GM21737 (cell line): Measurements from ENCODE around the gene MBTPS1.

ENCODE experiments used
- ATAC-seq: cut with Tn5 transposase; IDR thresholded peaks from one replicate; pipeline ENCODE4 v1.9.1; 2021; ENCODE audit warnings: mild to moderate bottlenecking, moderate library complexity; ENCODE audit not compliant: unreplicated experiment

Gene MBTPS1

GRCh38 chr16:84080378-84080777, 36.4 kb downstream of the MBTPS1 start:
- ATAC-seq = no peak

GRCh38 chr16:84079664-84080063, 37.1 kb downstream of the MBTPS1 start:
- no peak for ATAC-seq

GRCh38 chr16:84075376-84075775, 41.4 kb downstream of the MBTPS1 start:
- no peak for ATAC-seq

GRCh38 chr16:84074721-84075120, 42.0 kb downstream of the MBTPS1 start:
- no peak for ATAC-seq

- no peak for ATAC-seq
Observed at GRCh38 chr16:84072014-84072413, 44.7 kb downstream of the MBTPS1 start.

GRCh38 chr16:84071121-84071520, 45.6 kb downstream of the MBTPS1 start:
- ATAC-seq = no peak

- ATAC-seq = no peak
Observed at GRCh38 chr16:84069540-84069939, 47.2 kb downstream of the MBTPS1 start.

- ATAC-seq = no peak
Observed at GRCh38 chr16:84068783-84069462, 47.8 kb downstream of the MBTPS1 start.

- no peak for ATAC-seq
Observed at GRCh38 chr16:84068041-84068440, 48.7 kb downstream of the MBTPS1 start.

GRCh38 chr16:84067640-84068039, 49.1 kb downstream of the MBTPS1 start:
- no peak for ATAC-seq

- no peak for ATAC-seq
Observed at GRCh38 chr16:84065536-84066132, 51.1 kb downstream of the MBTPS1 start.

- no peak for ATAC-seq
Observed at GRCh38 chr16:84063980-84064379, 52.8 kb downstream of the MBTPS1 start.

GRCh38 chr16:84062734-84063640, 53.8 kb downstream of the MBTPS1 start:
- no peak for ATAC-seq

GRCh38 chr16:84061236-84061819, 55.4 kb downstream of the MBTPS1 start:
- ATAC-seq = no peak

- ATAC-seq = no peak
Observed at GRCh38 chr16:84059946-84060901, 56.5 kb downstream of the MBTPS1 start.

GRCh38 chr16:84059111-84059510, 57.6 kb downstream of the MBTPS1 start:
- ATAC-seq = no peak

GRCh38 chr16:84058664-84059063, 58.1 kb downstream of the MBTPS1 start:
- ATAC-seq = no peak

- ATAC-seq = no peak
Observed at GRCh38 chr16:84058211-84058610, 58.5 kb downstream of the MBTPS1 start.

- ATAC-seq = no peak
Observed at GRCh38 chr16:84056933-84057332, 59.8 kb downstream of the MBTPS1 start.
